Large intestine (tissue), 3 donors: ENCODE results near the gene UBE2A. TPM values are rescaled to one million over a fixed set of nuclear protein-coding genes. Genes with fewer than 3 reads are reported as not detected.

Experiments
- DNase-seq, 2 donors: peaks; one replicate each; pipeline versions ENCODE4 v3.0.0 to v3.0.0-alpha.2; 2013
- H3K27ac ChIP-seq: one replicate; pipeline ENCODE4 v1.5.1; 2013; ENCODE audit warnings: low read length
- H3K27me3 ChIP-seq: 2 replicates; pipeline ENCODE4 v1.6.1; 2013; ENCODE audit warnings: low read length; ENCODE audit not compliant: control insufficient read depth, insufficient read depth
- H3K36me3 ChIP-seq: 2 replicates; pipeline ENCODE4 v1.6.1; 2013; ENCODE audit warnings: low read length; ENCODE audit not compliant: control insufficient read depth, insufficient read depth
- H3K4me1 ChIP-seq: one replicate; pipeline ENCODE4 v1.6.1; 2013; ENCODE audit warnings: low read length; ENCODE audit not compliant: control insufficient read depth, insufficient read depth
- H3K4me3 ChIP-seq: one replicate; pipeline ENCODE4 v1.5.1; 2013; ENCODE audit warnings: low read length
- H3K9me3 ChIP-seq: one replicate; pipeline ENCODE4 v1.6.1; 2013; ENCODE audit warnings: mild to moderate bottlenecking, low read depth, low read length, moderate library complexity; ENCODE audit not compliant: control insufficient read depth
- WGBS: methylation state at CpG from one replicate; pipeline ENCODE4 v1.1.5; 2013; ENCODE audit warnings: low lambda C conversion rate; ENCODE audit not compliant: insufficient coverage; 5-methylcytosine and 5-hydroxymethylcytosine counted together
- polyA plus RNA-seq: library from polyadenylated mRNA; unstranded; fragments of 120-200 nt; gene quantifications from one replicate; pipeline ENCODE4 v1.2.1, GENCODE V29; 2013

Gene UBE2A
- polyA plus RNA-seq, 1 donor = 61.6 TPM

DNA sequence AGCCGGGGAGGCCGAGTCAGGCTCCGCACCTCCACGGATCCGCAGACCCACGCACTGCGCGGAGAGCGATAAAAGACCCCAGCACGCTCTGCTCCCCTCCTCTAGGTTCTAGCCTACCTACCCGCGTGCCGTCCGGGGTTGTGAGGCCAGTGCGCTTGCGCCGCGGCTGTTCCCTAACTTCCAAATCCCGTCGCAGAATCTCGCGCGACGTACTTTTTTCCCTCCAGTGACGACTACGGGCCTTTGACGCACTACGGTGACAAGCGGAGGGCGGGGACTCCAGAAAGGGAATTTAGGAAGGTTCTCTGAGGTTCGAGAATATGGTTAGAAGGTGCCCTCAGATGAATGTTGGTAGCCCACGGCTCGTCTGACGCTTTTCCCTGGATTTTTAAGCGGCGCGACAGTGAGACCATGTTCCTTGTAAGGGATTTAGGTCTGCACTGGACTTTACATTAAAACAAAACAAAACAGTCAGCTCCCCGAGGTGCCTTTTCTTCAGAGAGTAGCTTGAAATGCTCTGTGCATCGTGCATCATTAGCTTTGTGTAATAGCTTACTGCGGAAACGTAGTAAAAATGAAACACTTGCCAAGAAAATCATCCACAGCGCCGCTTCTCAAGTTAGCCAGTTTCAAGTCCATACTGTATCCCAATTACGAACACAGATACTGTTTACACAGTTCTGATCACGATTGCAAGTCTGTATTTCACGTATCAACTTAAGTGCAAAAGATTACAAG, 32.1 kb downstream of the UBE2A start, which contains the start of gene NKRF:
Gene NKRF (minus strand): TSS at position 145 of the 738 bp plus-strand sequence.
- Histone ChIP-seq H3K4me1 (no peaks in the 10 kb centered on the region), H3K36me3 (no peaks in the 10 kb centered on the region), H3K27ac (peak within 1 kb of the TSS; percentile 80), H3K9me3 (no peaks in the 10 kb centered on the region), H3K27me3 (no peaks in the 10 kb centered on the region), H3K4me3 (peak within 1 kb of the TSS; percentile 85)
- DNase-seq = peak; percentile 89 to 90
- WGBS = no CpG with 5 or more reads among the region's 46 CpGs

DNA sequence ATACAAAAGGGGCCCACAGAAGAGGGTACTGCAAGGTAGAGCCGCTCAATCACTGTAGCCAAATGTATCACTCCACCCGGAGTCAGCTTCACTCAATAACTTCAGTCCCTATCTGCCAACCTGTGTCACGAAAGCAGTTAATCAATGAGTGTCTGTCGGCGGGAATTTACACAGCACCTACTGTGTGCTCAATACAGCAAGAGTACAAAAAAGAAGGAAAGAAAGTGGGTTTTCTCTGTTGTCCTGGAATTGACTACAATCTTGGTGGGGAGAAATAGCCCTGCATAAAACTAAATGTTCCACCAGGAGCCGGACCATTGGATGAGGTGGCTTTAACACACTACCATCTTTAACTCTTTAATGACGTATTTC, 32.6 kb downstream of the UBE2A start:
- Histone ChIP-seq H3K4me3 (peak overlapping the region; percentile 85), H3K9me3 (no peaks in the 10 kb centered on the region), H3K27ac (peak overlapping the region; percentile 80), H3K27me3 (no peaks in the 10 kb centered on the region), H3K36me3 (no peaks in the 10 kb centered on the region), H3K4me1 (no peaks in the 10 kb centered on the region)
- WGBS = no CpG with 5 or more reads among the region's 7 CpGs
- no peak for DNase-seq

DNA sequence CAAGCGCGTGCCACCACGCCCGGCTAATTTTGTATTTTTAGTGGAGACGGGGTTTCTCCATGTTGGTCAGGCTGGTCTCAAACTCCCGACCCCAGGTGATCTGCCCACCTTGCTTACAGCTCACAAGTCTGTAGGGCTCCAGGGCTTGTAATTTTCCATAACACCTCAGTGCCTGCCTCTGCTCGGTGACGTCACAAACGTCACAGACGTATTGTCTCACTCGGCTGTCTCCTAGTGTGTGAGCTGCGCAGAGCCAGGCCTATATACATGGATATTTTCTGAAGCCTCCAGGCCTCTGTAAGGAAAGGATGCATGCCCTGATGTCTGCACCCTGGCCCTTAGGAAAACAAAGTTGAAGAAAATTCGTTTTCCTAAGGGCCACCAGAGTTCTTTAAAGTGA, 40.4 kb downstream of the UBE2A start:
- WGBS = no CpG with 5 or more reads among the region's 13 CpGs
- no peak for DNase-seq
- H3K4me3 ChIP-seq = no peak overlapping the region
- no peaks in the 10 kb centered on the region for H3K27me3 ChIP-seq
- no peaks in the 10 kb centered on the region for H3K4me1 ChIP-seq
- H3K27ac ChIP-seq = no peak overlapping the region
- H3K9me3 ChIP-seq = no peaks in the 10 kb centered on the region
- no peaks in the 10 kb centered on the region for H3K36me3 ChIP-seq

DNA sequence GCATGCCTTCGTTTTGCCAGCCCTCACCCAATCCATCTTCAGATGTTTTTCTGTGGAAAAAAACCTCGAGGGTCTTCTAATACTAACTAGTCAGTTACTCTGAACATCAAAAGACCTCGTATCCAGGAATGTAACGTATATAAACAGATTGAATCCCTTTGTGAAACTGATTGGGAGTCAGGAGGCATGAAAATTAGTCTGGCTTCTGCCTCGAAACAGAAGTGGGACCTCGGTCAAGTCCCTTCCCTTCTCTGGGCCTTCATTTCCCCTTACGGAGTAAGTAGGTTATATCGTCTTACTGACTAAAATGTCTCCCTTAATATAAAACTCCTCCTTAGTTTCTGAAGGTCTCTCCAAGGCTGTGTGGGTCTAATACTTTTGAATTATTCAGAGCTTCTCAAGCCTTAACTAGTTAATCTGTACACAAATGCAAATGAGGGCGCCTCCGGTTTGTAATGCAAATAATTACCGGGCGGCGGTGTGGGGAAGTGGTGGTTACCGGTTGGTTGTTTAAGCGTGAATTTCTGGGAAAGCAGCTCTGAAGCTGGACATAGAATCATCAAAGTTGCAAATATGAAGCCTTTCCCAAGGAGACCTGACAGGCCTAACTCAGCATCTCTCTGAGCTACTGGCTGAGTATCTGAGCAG, 43.3 kb downstream of the UBE2A start:
- no CpG with 5 or more reads among the region's 15 CpGs for WGBS
- no peaks in the 10 kb centered on the region for H3K36me3 ChIP-seq
- no peak overlapping the region for H3K27ac ChIP-seq
- no peak for DNase-seq
- no peak overlapping the region for H3K4me3 ChIP-seq
- H3K4me1 ChIP-seq = no peaks in the 10 kb centered on the region
- no peaks in the 10 kb centered on the region for H3K27me3 ChIP-seq
- no peaks in the 10 kb centered on the region for H3K9me3 ChIP-seq

DNA sequence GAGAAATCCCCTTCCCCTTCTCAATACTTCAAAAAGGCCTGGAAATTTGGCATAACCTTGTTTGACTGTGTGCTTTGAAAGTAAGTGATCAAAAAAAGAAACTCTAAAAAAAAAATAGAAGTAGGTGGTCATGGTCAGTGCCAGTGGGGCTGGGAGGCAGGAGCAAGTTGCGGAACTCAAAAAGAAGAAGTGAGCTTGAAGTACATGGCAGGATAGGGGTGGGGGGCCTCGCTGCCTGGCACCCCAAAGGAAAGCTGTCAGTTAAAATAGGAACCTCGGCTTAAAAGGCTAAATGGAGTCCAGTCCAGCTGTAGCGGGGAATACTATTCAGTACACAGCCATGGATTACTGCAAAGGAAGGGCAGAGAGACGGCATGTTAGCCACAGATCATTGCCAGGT, 44.1 kb downstream of the UBE2A start:
- no peaks in the 10 kb centered on the region for H3K36me3 ChIP-seq
- H3K4me1 ChIP-seq = no peaks in the 10 kb centered on the region
- no peak for DNase-seq
- WGBS = no CpG with 5 or more reads among the region's 5 CpGs
- H3K4me3 ChIP-seq = no peak overlapping the region
- H3K27ac ChIP-seq = no peak overlapping the region
- no peaks in the 10 kb centered on the region for H3K9me3 ChIP-seq
- no peaks in the 10 kb centered on the region for H3K27me3 ChIP-seq

DNA sequence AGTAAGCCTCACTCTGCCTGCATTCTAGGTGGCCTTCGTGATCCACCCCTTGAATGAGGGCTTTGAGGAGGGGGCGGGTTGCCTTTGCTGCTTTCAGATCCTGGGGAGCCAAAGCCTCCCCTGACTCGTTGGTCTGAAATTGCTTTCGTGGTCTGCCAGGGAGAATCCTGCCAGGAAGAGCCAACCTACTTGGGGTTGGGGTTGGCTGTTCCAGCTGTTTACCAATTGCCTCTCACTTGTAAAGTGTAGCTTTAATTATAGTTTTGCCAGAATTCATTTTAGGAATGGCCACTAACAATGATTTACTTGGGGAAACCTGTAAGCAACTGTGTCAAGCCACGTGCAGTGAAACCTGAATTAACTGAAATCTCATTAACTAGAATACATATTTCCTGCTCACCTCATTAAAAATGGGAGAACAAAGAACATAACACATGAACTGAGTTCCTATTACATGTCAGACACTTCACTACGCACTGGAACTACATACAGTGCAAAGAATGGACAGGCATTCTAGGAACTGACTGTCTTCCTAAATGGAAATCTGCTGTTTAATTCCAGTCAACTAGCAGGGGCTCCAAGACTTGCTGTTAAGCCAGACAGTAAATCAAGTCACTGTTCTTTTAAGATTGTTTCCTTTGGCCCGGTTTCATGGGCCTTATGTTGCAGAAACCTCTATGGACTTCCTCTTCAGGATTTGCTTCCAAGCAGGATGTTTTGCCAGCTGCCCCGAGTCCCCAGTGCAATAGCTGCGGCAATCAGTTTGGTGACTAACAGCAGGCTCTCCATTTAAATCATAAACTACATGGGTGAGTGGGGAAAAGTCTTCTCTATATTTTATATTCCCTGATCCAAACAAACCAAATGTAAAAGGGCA, 48.2 kb downstream of the UBE2A start:
- Histone ChIP-seq H3K27ac (no peak overlapping the region), H3K36me3 (no peaks in the 10 kb centered on the region), H3K27me3 (no peaks in the 10 kb centered on the region), H3K4me3 (no peak overlapping the region), H3K9me3 (no peaks in the 10 kb centered on the region), H3K4me1 (no peaks in the 10 kb centered on the region)
- WGBS = no CpG with 5 or more reads among the region's 9 CpGs
- peak in 1 of 2 donors; percentile 11 for DNase-seq

GRCh38 chrX:119624417-119624816, 50.1 kb downstream of the UBE2A start:
- H3K27ac ChIP-seq = no peak overlapping the region
- no peaks in the 10 kb centered on the region for H3K36me3 ChIP-seq
- no CpG with 5 or more reads among the region's 11 CpGs for WGBS
- no peak for DNase-seq
- no peaks in the 10 kb centered on the region for H3K9me3 ChIP-seq
- H3K27me3 ChIP-seq = no peaks in the 10 kb centered on the region
- no peak overlapping the region for H3K4me3 ChIP-seq
- no peaks in the 10 kb centered on the region for H3K4me1 ChIP-seq

DNA sequence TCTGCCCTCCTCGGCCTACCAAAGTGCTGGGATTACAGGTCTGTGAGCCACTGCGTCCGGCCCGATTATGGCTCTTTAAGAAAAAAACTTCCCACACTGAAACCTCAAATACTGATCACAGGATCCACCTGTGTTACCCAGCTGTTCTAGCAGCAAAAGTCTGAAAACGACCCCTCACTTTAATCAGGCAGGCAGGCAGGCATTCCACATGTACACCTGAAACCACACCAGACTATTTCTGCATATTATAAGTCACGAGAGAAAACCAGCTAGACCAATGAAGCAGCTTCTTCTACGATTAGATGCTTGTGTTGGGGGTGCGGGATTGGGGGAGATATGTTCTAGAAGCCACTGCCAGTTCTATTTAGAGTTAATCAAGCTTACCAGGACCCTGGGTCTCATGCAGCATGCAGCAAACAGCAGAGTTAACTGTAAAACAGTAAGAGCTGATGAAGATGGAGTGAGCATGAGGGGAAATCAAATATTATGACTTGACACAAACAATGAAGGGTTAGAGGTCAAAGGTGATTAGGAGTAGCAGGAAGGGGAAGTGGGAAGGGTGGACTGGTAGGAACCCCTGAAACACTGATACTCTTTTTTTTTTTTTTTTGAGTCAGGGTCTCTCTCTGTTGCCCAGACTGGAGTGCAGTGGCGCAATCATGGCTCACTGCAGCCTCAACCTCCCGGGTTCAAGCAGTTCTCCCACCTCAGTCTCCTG, 50.7 kb downstream of the UBE2A start:
- Histone ChIP-seq H3K36me3 (no peaks in the 10 kb centered on the region), H3K4me1 (no peaks in the 10 kb centered on the region), H3K27ac (no peak overlapping the region), H3K27me3 (no peaks in the 10 kb centered on the region), H3K9me3 (no peaks in the 10 kb centered on the region), H3K4me3 (no peak overlapping the region)
- DNase-seq = no peak
- no CpG with 5 or more reads among the region's 10 CpGs for WGBS

DNA sequence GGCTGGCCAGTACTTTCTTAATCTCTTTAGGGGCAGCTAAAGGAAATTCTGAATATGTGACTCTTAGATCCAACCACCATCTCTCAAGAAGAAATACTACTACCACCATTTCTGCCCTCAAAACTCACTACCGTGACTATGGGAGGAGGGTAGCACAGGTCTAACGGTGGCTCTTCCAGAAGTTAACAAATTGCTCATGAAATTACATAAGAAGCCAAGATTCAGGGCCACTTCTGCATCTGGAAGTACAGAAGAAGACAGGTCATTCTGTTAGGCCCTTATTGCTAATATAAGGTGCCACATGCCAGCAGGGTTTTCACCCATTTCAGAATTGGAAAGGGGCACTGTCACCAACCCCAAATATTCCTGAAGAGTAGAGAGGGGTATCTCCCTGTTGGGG, 51.5 kb downstream of the UBE2A start:
- no peak for DNase-seq
- WGBS = no CpG with 5 or more reads among the region's 2 CpGs
- no peaks in the 10 kb centered on the region for H3K9me3 ChIP-seq
- H3K27ac ChIP-seq = no peak overlapping the region
- no peaks in the 10 kb centered on the region for H3K4me1 ChIP-seq
- H3K4me3 ChIP-seq = no peak overlapping the region
- no peaks in the 10 kb centered on the region for H3K27me3 ChIP-seq
- no peaks in the 10 kb centered on the region for H3K36me3 ChIP-seq
